RWPE1 (cell line): ENCODE measurements around the gene CAMKK1.

Source experiments
- CTCF ChIA-PET: fragments of 350-600 bp; sonication (Branson Sonifier 250); formaldehyde crosslinking; extraction: SDS; loops from one replicate; lab custom pipeline; 2021; lab: Yijun Ruan, JAX
- POLR2A ChIA-PET: fragments of 400-600 bp; formaldehyde crosslinking; extraction: SDS; loops from one replicate; lab custom pipeline; 2020; ENCODE audit warnings: antibody characterized with exemption; ENCODE audit not compliant: low non-redundant PET; lab: Yijun Ruan, JAX
- DNase-seq: peaks from one replicate; pipeline ENCODE4 v3.0.0; 2012; ENCODE audit warnings: low spot score
- H3K27ac ChIP-seq: fragments of 450-650 bp; 2 replicates; pipeline ENCODE4 v1.5.1; 2017
- TF ChIP-seq, protein P1 (sequence below): fragments of 450-650 bp; conservative IDR thresholded peaks from 2 replicates; pipeline ENCODE4 v1.5.1; 2017; ENCODE audit warnings: low read depth, mild to moderate bottlenecking

Gene CAMKK1

DNA sequence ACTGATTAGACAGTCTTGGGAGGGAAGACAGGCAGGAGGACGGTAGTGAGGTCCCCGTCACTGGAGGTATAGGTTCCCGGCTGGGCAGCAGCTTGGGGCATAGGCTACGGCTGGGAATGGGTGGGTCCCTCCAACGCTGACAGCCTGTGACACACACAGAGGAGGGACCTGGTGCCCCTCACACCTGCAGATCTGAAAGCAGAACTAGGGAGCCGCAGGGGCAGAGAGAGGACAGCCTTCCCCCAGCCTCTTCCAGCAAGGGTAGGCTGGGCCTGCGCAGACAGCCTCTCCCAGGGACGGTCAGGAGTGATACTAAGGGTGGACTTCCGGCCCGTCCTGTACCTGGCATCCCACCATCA lies 21.4 kb upstream of the CAMKK1 start:
- no peak overlapping the region for H3K27ac ChIP-seq
- DNase-seq = no peak
- ChIA-PET POLR2A (no interaction called here), CTCF (interaction anchor here (0.6 to 2.7 kb wide), 26 partner anchors 10 to 1060 kb away, joined by 3 to 23 read pairs (median 4); no protein-coding TSS in a partner anchor)
- TF ChIP-seq, protein P1, sequence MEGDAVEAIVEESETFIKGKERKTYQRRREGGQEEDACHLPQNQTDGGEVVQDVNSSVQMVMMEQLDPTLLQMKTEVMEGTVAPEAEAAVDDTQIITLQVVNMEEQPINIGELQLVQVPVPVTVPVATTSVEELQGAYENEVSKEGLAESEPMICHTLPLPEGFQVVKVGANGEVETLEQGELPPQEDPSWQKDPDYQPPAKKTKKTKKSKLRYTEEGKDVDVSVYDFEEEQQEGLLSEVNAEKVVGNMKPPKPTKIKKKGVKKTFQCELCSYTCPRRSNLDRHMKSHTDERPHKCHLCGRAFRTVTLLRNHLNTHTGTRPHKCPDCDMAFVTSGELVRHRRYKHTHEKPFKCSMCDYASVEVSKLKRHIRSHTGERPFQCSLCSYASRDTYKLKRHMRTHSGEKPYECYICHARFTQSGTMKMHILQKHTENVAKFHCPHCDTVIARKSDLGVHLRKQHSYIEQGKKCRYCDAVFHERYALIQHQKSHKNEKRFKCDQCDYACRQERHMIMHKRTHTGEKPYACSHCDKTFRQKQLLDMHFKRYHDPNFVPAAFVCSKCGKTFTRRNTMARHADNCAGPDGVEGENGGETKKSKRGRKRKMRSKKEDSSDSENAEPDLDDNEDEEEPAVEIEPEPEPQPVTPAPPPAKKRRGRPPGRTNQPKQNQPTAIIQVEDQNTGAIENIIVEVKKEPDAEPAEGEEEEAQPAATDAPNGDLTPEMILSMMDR = no peak

DNA sequence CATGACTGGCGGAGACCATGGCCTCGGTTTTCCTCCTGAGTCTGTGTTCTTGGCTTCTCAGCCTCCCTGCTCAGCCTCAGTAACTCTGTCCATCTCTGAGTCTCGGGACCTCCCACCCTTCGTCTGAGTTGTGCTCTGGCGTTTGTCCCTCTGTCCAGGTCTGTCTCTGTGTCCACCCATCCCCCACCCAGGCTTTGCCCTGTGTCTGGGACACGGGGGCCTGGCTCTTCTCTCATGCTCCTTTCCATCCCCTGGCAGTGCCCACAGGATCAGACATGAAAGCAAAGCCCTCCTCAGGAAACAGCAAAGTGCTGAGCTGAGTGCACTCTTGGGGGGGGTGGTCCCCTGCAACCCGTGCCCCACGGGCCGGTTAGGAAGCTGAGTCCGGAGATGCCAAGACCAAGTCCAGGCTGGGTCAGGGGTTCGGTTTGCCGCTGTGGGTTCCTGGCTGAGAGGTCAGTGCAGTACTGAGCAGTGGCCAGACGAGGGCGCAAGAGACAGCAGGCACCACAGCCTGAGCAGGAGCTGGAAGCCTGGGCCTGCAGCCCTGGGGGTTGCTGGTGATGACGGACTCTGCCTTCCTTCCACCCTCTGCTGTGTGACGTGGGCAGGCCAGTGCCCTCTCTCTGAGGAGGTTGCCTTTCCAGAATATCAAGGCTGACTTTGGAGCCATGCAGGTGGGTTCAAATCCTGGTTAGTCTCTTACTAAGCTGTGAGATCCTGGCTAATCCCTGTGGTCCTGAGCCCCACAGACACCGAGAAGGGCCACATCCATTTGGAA lies 20.9 kb upstream of the CAMKK1 start:
- no peak overlapping the region for H3K27ac ChIP-seq
- ChIA-PET POLR2A (no interaction called here), CTCF (interaction anchor here (0.6 to 2.7 kb wide), 30 partner anchors 9 to 1059 kb away, joined by 3 to 23 read pairs (median 4); no protein-coding TSS in a partner anchor)
- peak; percentile 70 for DNase-seq
- TF ChIP-seq, protein P1 = peak; percentile 97

DNA sequence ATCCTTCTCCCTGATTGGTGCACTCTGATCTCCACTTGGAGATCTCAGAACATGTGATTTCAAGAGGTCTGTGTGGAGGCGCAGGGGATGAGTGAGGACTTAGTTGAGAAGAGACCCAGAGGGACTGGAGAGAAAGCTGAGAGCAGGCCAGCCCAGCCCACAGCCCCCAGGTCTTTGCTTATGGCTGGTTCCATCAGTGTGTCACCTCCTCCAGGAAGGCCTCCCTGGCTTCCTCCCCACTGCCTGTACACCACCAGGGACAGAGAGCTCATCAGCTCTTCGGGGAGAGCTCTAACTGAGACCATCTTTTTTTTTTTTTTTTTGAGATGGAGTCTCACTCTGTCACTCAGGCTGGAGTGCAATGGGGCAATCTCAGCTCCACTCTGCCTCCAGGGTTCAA lies 20.0 kb upstream of the CAMKK1 start:
- ChIA-PET CTCF (interaction anchor here (0.7 to 2.7 kb wide), 4 partner anchors 8 to 162 kb away, joined by 3 to 23 read pairs (median 14); no protein-coding TSS in a partner anchor), POLR2A (no interaction called here)
- no peak for DNase-seq
- H3K27ac ChIP-seq = no peak overlapping the region
- TF ChIP-seq, protein P1 = no peak

DNA sequence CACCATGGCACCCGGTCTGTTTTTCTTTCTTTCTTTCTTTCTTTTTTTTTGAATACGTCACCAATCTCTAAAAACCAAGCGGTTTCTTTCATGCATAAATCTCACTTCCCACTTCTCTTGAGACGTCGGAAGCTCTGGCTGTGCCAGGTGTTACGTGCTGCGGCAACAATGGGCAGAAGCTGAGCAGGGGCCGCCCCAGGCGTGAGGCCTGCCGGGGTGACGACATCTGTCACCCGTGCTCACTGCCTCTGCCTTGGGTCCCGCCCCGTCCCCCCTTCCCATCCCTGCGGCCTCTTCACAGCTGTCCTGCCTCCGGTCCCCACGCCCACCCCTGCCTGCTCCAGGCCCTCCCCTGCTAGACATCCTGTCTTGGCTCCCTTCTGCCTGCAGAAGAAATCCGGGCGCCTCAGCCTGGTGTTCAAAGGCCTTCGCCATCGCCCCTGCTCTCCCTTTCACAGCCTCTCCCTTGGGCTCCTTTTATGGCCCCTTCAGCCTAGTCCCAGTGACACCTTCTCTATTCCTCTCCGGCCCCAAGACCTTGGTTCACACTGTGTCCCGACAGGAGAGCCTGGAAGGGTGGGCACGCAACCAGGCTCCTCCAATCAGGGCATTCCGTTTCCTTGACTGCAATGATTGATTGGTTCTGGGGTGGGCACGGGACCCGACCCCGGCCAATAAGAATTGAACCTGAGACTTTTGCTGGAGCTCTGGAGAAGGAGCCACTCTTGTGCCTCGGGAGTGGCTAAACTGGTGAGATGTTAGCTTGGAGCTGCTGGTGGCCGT lies 18.6 kb upstream of the CAMKK1 start:
- DNase-seq = no peak
- TF ChIP-seq, protein P1 = no peak
- POLR2A ChIA-PET = no interaction called here
- CTCF ChIA-PET = no interaction called here
- no peak overlapping the region for H3K27ac ChIP-seq

DNA sequence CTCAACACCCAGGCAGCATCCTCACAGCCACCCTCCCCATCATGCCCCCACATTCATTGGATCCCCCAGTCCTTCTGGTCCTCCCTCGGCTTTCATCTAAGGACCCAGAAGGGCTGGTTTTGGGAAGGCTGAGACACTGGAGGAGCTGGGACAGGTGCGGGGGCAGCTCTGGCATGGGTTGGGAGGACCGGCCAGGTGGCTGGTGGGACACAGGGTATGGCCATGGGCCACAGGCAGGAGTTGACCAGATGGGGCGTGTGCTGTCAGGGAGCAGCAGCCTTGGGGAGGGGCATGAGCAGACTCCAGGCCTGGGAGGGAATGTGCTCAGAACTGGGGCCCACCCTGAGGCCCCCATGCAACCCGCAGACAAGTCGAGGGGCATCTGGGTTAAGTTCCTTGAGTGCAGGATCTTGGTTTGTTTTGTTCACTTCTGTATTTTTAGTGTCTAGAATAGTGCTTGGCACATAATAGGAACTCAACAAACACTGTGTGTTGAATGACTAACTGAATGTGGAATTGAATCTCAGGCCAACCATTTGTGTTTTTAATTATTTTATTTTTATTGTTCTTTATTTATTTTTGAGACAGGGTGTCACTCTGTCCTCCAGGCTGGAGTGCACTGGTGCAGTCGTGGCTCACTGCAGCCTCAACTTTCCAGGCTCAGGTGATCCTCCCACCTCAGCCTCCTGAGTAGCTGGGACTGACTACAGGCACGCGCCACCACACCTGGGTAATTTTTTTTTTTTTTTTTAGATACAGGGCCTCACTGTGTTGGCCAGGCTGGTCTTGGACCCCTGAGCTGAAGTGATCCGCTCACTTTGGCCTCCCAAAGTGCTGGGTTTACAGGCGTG lies 17.8 kb upstream of the CAMKK1 start:
- TF ChIP-seq, protein P1 = no peak
- CTCF ChIA-PET = no interaction called here
- POLR2A ChIA-PET = no interaction called here
- no peak overlapping the region for H3K27ac ChIP-seq
- no peak for DNase-seq

DNA sequence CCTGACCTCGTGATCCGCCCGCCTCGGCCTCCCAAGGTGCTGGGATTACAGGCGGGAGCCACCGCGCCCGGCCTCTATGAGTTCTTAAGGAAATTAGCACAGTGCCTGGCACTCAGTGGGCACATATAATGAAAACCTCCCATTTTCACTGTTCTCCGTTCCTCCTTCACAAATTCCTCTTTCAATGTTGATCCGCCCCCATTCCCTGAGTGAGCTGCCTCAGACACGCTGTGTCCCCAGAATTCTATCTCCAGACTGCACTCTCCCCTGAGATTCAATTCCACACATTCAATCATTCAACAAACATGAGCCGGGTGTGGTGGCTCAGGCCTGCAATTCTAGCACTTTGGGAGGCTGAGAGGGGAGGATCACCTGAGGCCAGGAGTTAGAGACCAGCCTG lies 16.4 kb upstream of the CAMKK1 start:
- DNase-seq = no peak
- TF ChIP-seq, protein P1 = no peak
- POLR2A ChIA-PET = no interaction called here
- no peak overlapping the region for H3K27ac ChIP-seq
- CTCF ChIA-PET = interaction anchor here (0.7 kb wide), 1 partner anchor 82 kb away, joined by 3 read pairs; no protein-coding TSS in a partner anchor
